ENCODE data around the gene CCDC195. TPM values are rescaled to one million over a fixed set of nuclear protein-coding genes. Genes with fewer than 3 reads are reported as not detected.
A peak's percentile ranks its signal among the peaks of the same experiment; 100 is the strongest.

CCDC195 gene
- total RNA-seq, 1 experiment from 2014 or later = not detected

- Histone ChIP-seq H4K91ac (ENCODE audit: insufficient read length, low read depth, low read length) (no peak overlapping the region), H3K56ac (ENCODE audit: insufficient read length, low read depth, low read length) (no peak overlapping the region), H3K79me1 (ENCODE audit: insufficient read depth, low read depth, low read length, poor library complexity, severe bottlenecking) (no peaks in the 10 kb centered on the region), H2AFZ (ENCODE audit: low read length) (no peak overlapping the region), H4K20me1 (ENCODE audit: control insufficient read depth, insufficient read depth, insufficient read length) (no peaks in the 10 kb centered on the region), H2BK20ac (ENCODE audit: low read depth, low read length, poor library complexity, severe bottlenecking) (no peak overlapping the region), H3K18ac (ENCODE audit: insufficient read length, low read depth, low read length) (no peak overlapping the region), H3K9ac (ENCODE audit: extremely low read depth, insufficient read length, low read length) (no peak overlapping the region), H3K23me2 (ENCODE audit: insufficient read length, low read depth, low read length, poor library complexity, severe bottlenecking) (no peaks in the 10 kb centered on the region), H3T11ph (ENCODE audit: low read length) (no peak overlapping the region), H3K4me1 (ENCODE audit: insufficient read depth, low read length) (no peaks in the 10 kb centered on the region), H2BK120ac (ENCODE audit: low read depth, low read length, poor library complexity, severe bottlenecking) (no peak overlapping the region), H2AK5ac (ENCODE audit: insufficient read length, low read length) (no peak overlapping the region), H3K23ac (ENCODE audit: insufficient read length, low read depth, low read length) (no peak overlapping the region), H2BK5ac (ENCODE audit: insufficient read length, low read length) (no peak overlapping the region), H3K9me3 (ENCODE audit: control insufficient read depth, low read depth, low read length) (no peaks in the 10 kb centered on the region), H3K4me2 (ENCODE audit: insufficient read depth, insufficient read length, low read length) (no peak overlapping the region), H2BK15ac (ENCODE audit: low read depth, low read length) (no peak overlapping the region), H3K27me3 (ENCODE audit: insufficient read depth, low read length) (no peaks in the 10 kb centered on the region), H2BK12ac (ENCODE audit: insufficient read length, low read depth, low read length) (no peak overlapping the region), H3K4ac (ENCODE audit: low read depth, low read length) (no peak overlapping the region), H4K8ac (replicated peaks; ENCODE audit: insufficient read length, low read depth, low read length) (no peak overlapping the region), H3K79me2 (ENCODE audit: insufficient read depth, low read length) (no peaks in the 10 kb centered on the region), H3K27ac (ENCODE audit: insufficient read length, low read depth, low read length) (no peak overlapping the region), H4K5ac (ENCODE audit: insufficient read length, low read depth, low read length) (no peak overlapping the region), H3K14ac (ENCODE audit: insufficient read depth, low read length) (no peak overlapping the region)
- Mint-ChIP-seq H3K27me3 (ENCODE audit: low read depth) (peaks cover 4% of the 10 kb centered on the region), H3K36me3 (ENCODE audit: insufficient read depth in 1 of 3, low read depth in 3 of 3) (peaks cover 18 to 31% (median 30%) of the 10 kb centered on the region in 3 experiments), H3K9me3 (peaks cover 46 to 47% of the 10 kb centered on the region in 2 experiments), H3K4me3 (no peak overlapping the region), H3K4me1 (no peaks in the 10 kb centered on the region), H3K27ac (peak overlapping the region in 1 of 3 experiments; percentile 82; a peak in 1 of 7 replicates)
- TF ChIP-seq CTCF (conservative IDR thresholded peaks at IDR 0.05) = no peak
- DNase-seq = no peak
Observed at GRCh38 chr2:224658780-224659405, 57.3 kb downstream of the CCDC195 start.

All from H9 (cell line).